OCI-LY1 (cell line): ENCODE results near the gene HTR2C.

Source experiments
- H2AFZ ChIP-seq: fragments of 200-600 bp; sonication (generic), shearing (Covaris generic); 2 replicates; pipeline ENCODE4 v1.6.0; 2014; ENCODE audit warnings: antibody characterized with exemption, mild to moderate bottlenecking, low read length
- H3F3A ChIP-seq: fragments of 200-600 bp; sonication (generic), shearing (Covaris generic); 2 replicates; pipeline ENCODE4 v1.6.0; 2014; ENCODE audit warnings: mild to moderate bottlenecking, antibody characterized with exemption, low read length, moderate library complexity; ENCODE audit not compliant: insufficient read depth
- H3K27ac ChIP-seq: fragments of 200-600 bp; sonication (generic); 2 replicates; pipeline ENCODE4 v1.5.1; 2014; ENCODE audit warnings: low read length, mixed run types, mild to moderate bottlenecking, low read depth; ENCODE audit not compliant: poor library complexity, severe bottlenecking
- H3K27me3 ChIP-seq: fragments of 200-600 bp; sonication (generic); 2 replicates; pipeline ENCODE4 v1.6.0; 2014; ENCODE audit warnings: antibody characterized with exemption, mild to moderate bottlenecking, low read length, moderate library complexity; ENCODE audit not compliant: insufficient read depth
- H3K36me3 ChIP-seq: fragments of 200-600 bp; sonication (generic); 2 replicates; pipeline ENCODE4 v1.6.1; 2014; ENCODE audit warnings: mild to moderate bottlenecking, antibody characterized with exemption, low read length, moderate library complexity, mixed read lengths; ENCODE audit not compliant: insufficient read depth
- H3K4me1 ChIP-seq: fragments of 200-600 bp; sonication (generic); 2 replicates; pipeline ENCODE4 v1.5.1; 2014; ENCODE audit warnings: mild to moderate bottlenecking, low read length, moderate library complexity; ENCODE audit not compliant: insufficient read depth, severe bottlenecking
- H3K4me2 ChIP-seq: fragments of 200-600 bp; sonication (generic), shearing (Covaris generic); 2 replicates; pipeline ENCODE4 v1.6.1; 2014; ENCODE audit warnings: low read length
- H3K4me3 ChIP-seq: fragments of 200-600 bp; sonication (generic); 2 replicates; pipeline ENCODE4 v1.5.1; 2014; ENCODE audit warnings: low read length, low read depth, mild to moderate bottlenecking, mixed read lengths; ENCODE audit not compliant: poor library complexity, severe bottlenecking
- H3K79me2 ChIP-seq: fragments of 200-600 bp; shearing (Covaris generic); 2 replicates; pipeline ENCODE4 v1.6.1; 2016; ENCODE audit warnings: mixed run types, low read length, mixed read lengths; ENCODE audit not compliant: insufficient read depth
- H3K9ac ChIP-seq: fragments of 200-600 bp; sonication (generic), shearing (Covaris generic); 2 replicates; pipeline ENCODE4 v1.6.1; 2014; ENCODE audit warnings: mild to moderate bottlenecking, low read length, mixed read lengths
- H3K9me2 ChIP-seq: fragments of 200-600 bp; sonication (generic), shearing (Covaris generic); 2 replicates; pipeline ENCODE4 v1.6.1; 2014; ENCODE audit warnings: low read depth, mild to moderate bottlenecking, low read length, mixed read lengths
- H3K9me3 ChIP-seq: fragments of 200-600 bp; shearing (Covaris generic); 2 replicates; pipeline ENCODE4 v1.6.1; 2014; ENCODE audit warnings: low read length, mixed read lengths
- H4K20me1 ChIP-seq: fragments of 200-600 bp; sonication (generic), shearing (Covaris generic); 2 replicates; pipeline ENCODE4 v1.6.0; 2016; ENCODE audit warnings: mild to moderate bottlenecking, low read length; ENCODE audit not compliant: insufficient read depth
- EZH2 ChIP-seq: fragments of 200-600 bp; sonication (generic), shearing (Covaris generic); IDR thresholded peaks from 2 replicates; pipeline ENCODE4 v1.8.0; 2017; ENCODE audit warnings: borderline replicate concordance, mixed run types, mild to moderate bottlenecking, antibody characterized with exemption, low read length, moderate library complexity, mixed read lengths
- TF ChIP-seq, protein P1 (sequence below): fragments of 200-600 bp; sonication (generic), shearing (Covaris generic); IDR thresholded peaks from 2 replicates; pipeline ENCODE4 v1.5.1; 2017; ENCODE audit warnings: mild to moderate bottlenecking, antibody characterized with exemption, low read length, moderate library complexity, mixed read lengths

Gene HTR2C

GRCh38 chrX:114710571-114710970 is 126.7 kb downstream of the HTR2C start:
- H3K79me2 ChIP-seq = no peaks in the 10 kb centered on the region
- no peak overlapping the region for H3K27ac ChIP-seq
- H3F3A ChIP-seq = no peaks in the 10 kb centered on the region
- H3K9me3 ChIP-seq = no peaks in the 10 kb centered on the region
- no peaks in the 10 kb centered on the region for H3K9me2 ChIP-seq
- H4K20me1 ChIP-seq = no peaks in the 10 kb centered on the region
- no peaks in the 10 kb centered on the region for H3K4me1 ChIP-seq
- no peak overlapping the region for H2AFZ ChIP-seq
- H3K36me3 ChIP-seq = no peaks in the 10 kb centered on the region
- no peak overlapping the region for H3K4me2 ChIP-seq
- H3K9ac ChIP-seq = no peak overlapping the region
- H3K4me3 ChIP-seq = no peak overlapping the region
- no peaks in the 10 kb centered on the region for H3K27me3 ChIP-seq
- TF ChIP-seq, protein P1, sequence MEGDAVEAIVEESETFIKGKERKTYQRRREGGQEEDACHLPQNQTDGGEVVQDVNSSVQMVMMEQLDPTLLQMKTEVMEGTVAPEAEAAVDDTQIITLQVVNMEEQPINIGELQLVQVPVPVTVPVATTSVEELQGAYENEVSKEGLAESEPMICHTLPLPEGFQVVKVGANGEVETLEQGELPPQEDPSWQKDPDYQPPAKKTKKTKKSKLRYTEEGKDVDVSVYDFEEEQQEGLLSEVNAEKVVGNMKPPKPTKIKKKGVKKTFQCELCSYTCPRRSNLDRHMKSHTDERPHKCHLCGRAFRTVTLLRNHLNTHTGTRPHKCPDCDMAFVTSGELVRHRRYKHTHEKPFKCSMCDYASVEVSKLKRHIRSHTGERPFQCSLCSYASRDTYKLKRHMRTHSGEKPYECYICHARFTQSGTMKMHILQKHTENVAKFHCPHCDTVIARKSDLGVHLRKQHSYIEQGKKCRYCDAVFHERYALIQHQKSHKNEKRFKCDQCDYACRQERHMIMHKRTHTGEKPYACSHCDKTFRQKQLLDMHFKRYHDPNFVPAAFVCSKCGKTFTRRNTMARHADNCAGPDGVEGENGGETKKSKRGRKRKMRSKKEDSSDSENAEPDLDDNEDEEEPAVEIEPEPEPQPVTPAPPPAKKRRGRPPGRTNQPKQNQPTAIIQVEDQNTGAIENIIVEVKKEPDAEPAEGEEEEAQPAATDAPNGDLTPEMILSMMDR = no peak
- TF ChIP-seq EZH2 = no peak

DNA sequence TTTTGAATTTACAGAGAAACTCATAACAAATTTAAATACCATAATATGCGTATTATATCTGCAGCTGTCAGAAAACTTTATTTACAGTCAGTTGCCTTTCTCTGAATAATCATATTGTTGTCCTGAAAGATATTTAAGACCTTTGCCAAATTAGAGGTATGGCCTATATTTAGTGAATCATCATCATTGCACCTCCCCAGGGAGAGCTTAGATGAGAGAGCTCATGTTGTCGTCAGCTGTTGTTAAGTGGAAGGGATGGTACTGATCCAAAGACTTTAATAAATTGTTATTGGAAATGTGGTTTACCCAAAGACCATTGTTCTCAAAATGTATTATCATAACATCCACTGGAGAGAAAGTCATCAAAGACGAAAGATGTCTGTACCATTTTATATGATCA is 128.6 kb downstream of the HTR2C start:
- H3K4me1 ChIP-seq = no peaks in the 10 kb centered on the region
- H3K27me3 ChIP-seq = no peaks in the 10 kb centered on the region
- H3K79me2 ChIP-seq = no peaks in the 10 kb centered on the region
- H4K20me1 ChIP-seq = no peaks in the 10 kb centered on the region
- no peak overlapping the region for H3K4me2 ChIP-seq
- H3K36me3 ChIP-seq = no peaks in the 10 kb centered on the region
- H3K4me3 ChIP-seq = no peak overlapping the region
- H3K9ac ChIP-seq = no peak overlapping the region
- no peaks in the 10 kb centered on the region for H3K9me2 ChIP-seq
- no peaks in the 10 kb centered on the region for H3K9me3 ChIP-seq
- no peak overlapping the region for H2AFZ ChIP-seq
- H3K27ac ChIP-seq = no peak overlapping the region
- no peaks in the 10 kb centered on the region for H3F3A ChIP-seq
- TF ChIP-seq EZH2 = no peak
- TF ChIP-seq, protein P1 = no peak

GRCh38 chrX:114715096-114715495 is 131.2 kb downstream of the HTR2C start:
- H3K27ac ChIP-seq = no peak overlapping the region
- TF ChIP-seq, protein P1 = no peak
- TF ChIP-seq EZH2 = no peak
- H3K4me1 ChIP-seq = no peaks in the 10 kb centered on the region
- no peak overlapping the region for H3K4me3 ChIP-seq
- no peaks in the 10 kb centered on the region for H4K20me1 ChIP-seq
- H3K4me2 ChIP-seq = no peak overlapping the region
- no peaks in the 10 kb centered on the region for H3F3A ChIP-seq
- H3K36me3 ChIP-seq = no peaks in the 10 kb centered on the region
- no peak overlapping the region for H3K9ac ChIP-seq
- H3K9me2 ChIP-seq = no peaks in the 10 kb centered on the region
- H3K79me2 ChIP-seq = no peaks in the 10 kb centered on the region
- no peaks in the 10 kb centered on the region for H3K27me3 ChIP-seq
- H3K9me3 ChIP-seq = no peaks in the 10 kb centered on the region
- no peak overlapping the region for H2AFZ ChIP-seq
